Smooth muscle cell (in vitro differentiated cells): ENCODE results near the gene USH2A. TPM values are rescaled to one million over a fixed set of nuclear protein-coding genes. Genes with fewer than 3 reads are reported as not detected.

Experiments used
- DNase-seq: peaks from one replicate; lab custom pipeline; 2025; ENCODE audit not compliant: unreplicated experiment; lab: John Stamatoyannopoulos, UW
- H2AFZ ChIP-seq: fragments of 200-600 bp; sonication (generic); 2 replicates; pipeline ENCODE4 v1.6.0; 2016; ENCODE audit warnings: antibody characterized with exemption, low read depth, mild to moderate bottlenecking
- H3F3A ChIP-seq: fragments of 200-600 bp; sonication (generic); 2 replicates; pipeline ENCODE4 v1.6.0; 2017; ENCODE audit warnings: antibody characterized with exemption, low read depth
- H3K27ac ChIP-seq: fragments of 200-600 bp; sonication (generic); 2 replicates; pipeline ENCODE4 v1.5.1; 2016; ENCODE audit warnings: low read depth, mild to moderate bottlenecking
- H3K27me3 ChIP-seq: fragments of 200-600 bp; sonication (generic); 2 replicates; pipeline ENCODE4 v1.6.1; 2016; ENCODE audit warnings: low read depth, mild to moderate bottlenecking
- H3K36me3 ChIP-seq: fragments of 200-600 bp; sonication (generic); 2 replicates; pipeline ENCODE4 v1.5.1; 2016; ENCODE audit warnings: low read depth
- H3K4me1 ChIP-seq: fragments of 200-600 bp; sonication (generic); 2 replicates; pipeline ENCODE4 v1.5.1; 2016; ENCODE audit warnings: low read depth
- H3K4me2 ChIP-seq: fragments of 200-600 bp; sonication (generic); 2 replicates; pipeline ENCODE4 v1.6.0; 2016; ENCODE audit warnings: mild to moderate bottlenecking
- H3K4me3 ChIP-seq: fragments of 200-600 bp; sonication (generic); 2 replicates; pipeline ENCODE4 v1.5.1; 2016; ENCODE audit warnings: mild to moderate bottlenecking
- H3K79me2 ChIP-seq: fragments of 200-600 bp; sonication (generic); 2 replicates; pipeline ENCODE4 v1.6.0; 2016; ENCODE audit warnings: low read depth, mild to moderate bottlenecking
- H3K9ac ChIP-seq: fragments of 200-600 bp; sonication (generic); 2 replicates; pipeline ENCODE4 v1.6.0; 2016; ENCODE audit warnings: low read depth
- H3K9me3 ChIP-seq: fragments of 200-600 bp; sonication (generic); replicated peaks from 2 replicates; pipeline ENCODE4 v1.5.1; 2016; ENCODE audit warnings: low read depth
- H4K20me1 ChIP-seq: fragments of 200-600 bp; sonication (generic); 2 replicates; pipeline ENCODE4 v1.6.0; 2016; ENCODE audit warnings: low read depth
- WGBS: methylation state at CpG from one replicate; pipeline ENCODE4 v1.1.7; 2016; ENCODE audit warnings: low lambda C conversion rate; 5-methylcytosine and 5-hydroxymethylcytosine counted together
- polyA plus RNA-seq: library from polyadenylated mRNA; unstranded; fragments of >200 nt; fragmentation: Nextera tagmentation; extraction: Ambion mirVana; gene quantifications from 2 replicates; pipeline ENCODE4 v1.2.1, GENCODE V29; 2016
- total RNA-seq: library from RNA; depleted of rRNA; stranded (reverse); fragments of >200 nt; gene quantifications from 2 replicates; pipeline ENCODE4 v1.2.3, GENCODE V29; 2014
- TF ChIP-seq, protein P1 (sequence below): fragments of 200-600 bp; sonication (generic); IDR thresholded peaks from 2 replicates; pipeline ENCODE4 v1.5.1; 2017; ENCODE audit warnings: borderline replicate concordance, mild to moderate bottlenecking, antibody characterized with exemption; ENCODE audit not compliant: insufficient read depth, poor library complexity, severe bottlenecking

USH2A gene
- total and polyA plus RNA-seq, 2 experiments from 2014 or later, result under 0.01 TPM; not detected in 1

DNA sequence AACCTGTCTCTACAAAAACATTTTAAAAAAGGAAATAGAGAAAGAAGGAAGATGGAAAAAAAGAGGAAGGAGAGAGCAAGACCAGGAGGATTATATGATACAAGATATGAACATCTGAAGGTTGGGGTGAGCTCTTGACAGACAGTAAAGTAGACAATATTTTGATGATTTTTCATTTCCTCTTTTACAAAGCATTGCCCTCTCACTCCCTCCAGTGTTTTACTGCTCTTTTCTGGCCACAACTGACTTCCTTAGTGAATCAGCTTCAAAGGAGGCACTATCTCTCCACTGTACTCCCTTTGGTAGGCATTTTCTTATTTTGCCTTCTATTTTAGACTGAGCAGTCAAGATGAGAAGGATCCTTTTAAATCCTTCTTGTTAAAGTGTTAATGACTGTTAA, 559.5 kb downstream of the USH2A start:
- Histone ChIP-seq H4K20me1 (no peaks in the 10 kb centered on the region), H3K4me2 (no peak overlapping the region), H3K9me3 (no peaks in the 10 kb centered on the region), H3K27ac (no peak overlapping the region), H3F3A (no peaks in the 10 kb centered on the region), H3K4me3 (no peak overlapping the region), H3K27me3 (no peaks in the 10 kb centered on the region), H2AFZ (no peak overlapping the region), H3K79me2 (no peaks in the 10 kb centered on the region), H3K4me1 (no peaks in the 10 kb centered on the region), H3K9ac (no peak overlapping the region), H3K36me3 (no peaks in the 10 kb centered on the region)
- DNase-seq, result no peak
- TF ChIP-seq, protein P1, sequence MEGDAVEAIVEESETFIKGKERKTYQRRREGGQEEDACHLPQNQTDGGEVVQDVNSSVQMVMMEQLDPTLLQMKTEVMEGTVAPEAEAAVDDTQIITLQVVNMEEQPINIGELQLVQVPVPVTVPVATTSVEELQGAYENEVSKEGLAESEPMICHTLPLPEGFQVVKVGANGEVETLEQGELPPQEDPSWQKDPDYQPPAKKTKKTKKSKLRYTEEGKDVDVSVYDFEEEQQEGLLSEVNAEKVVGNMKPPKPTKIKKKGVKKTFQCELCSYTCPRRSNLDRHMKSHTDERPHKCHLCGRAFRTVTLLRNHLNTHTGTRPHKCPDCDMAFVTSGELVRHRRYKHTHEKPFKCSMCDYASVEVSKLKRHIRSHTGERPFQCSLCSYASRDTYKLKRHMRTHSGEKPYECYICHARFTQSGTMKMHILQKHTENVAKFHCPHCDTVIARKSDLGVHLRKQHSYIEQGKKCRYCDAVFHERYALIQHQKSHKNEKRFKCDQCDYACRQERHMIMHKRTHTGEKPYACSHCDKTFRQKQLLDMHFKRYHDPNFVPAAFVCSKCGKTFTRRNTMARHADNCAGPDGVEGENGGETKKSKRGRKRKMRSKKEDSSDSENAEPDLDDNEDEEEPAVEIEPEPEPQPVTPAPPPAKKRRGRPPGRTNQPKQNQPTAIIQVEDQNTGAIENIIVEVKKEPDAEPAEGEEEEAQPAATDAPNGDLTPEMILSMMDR, result no peak

DNA sequence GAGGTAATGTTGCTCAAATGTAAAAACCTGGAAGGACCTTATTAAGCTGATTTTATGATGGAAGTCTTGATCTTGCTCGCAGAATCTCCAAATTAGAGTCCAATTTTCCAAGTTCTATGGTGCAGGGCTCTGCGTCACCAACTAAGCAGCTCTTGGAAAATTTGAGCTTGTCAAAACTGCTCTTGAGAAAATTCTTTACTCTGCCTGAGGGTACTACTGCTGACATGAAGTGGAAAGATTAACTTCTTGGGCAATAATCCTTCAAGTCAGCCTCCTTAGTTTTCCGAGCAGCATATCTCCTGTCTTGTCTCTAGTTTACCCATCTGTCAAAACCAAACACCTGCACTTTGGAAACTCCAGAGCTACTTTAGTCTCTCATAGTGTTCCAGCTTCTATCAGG, 562.4 kb downstream of the USH2A start:
- no peaks in the 10 kb centered on the region for H3K79me2 ChIP-seq
- H2AFZ ChIP-seq, result no peak overlapping the region
- no peak overlapping the region for H3K9ac ChIP-seq
- no peaks in the 10 kb centered on the region for H3K9me3 ChIP-seq
- no peaks in the 10 kb centered on the region for H3K4me1 ChIP-seq
- no peak overlapping the region for H3K27ac ChIP-seq
- TF ChIP-seq, protein P1, result no peak
- no peaks in the 10 kb centered on the region for H3K27me3 ChIP-seq
- H3K4me2 ChIP-seq, result no peak overlapping the region
- H3K36me3 ChIP-seq, result no peaks in the 10 kb centered on the region
- DNase-seq, result no peak
- H4K20me1 ChIP-seq, result no peaks in the 10 kb centered on the region
- no peaks in the 10 kb centered on the region for H3F3A ChIP-seq
- H3K4me3 ChIP-seq, result no peak overlapping the region
- WGBS, result 70% methylated on average over 3 of the region's 3 CpGs

DNA sequence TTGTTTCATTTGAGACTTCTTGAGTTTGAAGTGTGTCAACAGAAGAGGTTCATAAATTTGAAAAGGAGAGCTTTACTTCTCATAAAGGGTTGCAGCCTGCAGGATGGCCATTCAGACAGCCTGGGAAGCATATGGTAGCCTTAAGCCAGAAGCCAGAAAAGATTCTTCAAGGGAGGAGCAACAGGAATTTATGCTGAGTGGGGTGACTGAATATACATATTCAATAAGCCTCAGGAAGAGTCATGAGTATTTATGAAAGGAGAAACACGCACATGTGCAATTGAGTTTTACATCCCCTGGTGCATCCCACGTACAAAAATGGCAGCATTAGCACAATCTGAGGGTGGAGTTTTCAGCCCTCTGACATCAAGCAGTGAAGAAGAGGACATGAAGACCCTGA, 565.9 kb downstream of the USH2A start:
- no peak for DNase-seq
- WGBS, result 57% methylated on average over 2 of the region's 2 CpGs
- Histone ChIP-seq H3K27me3 (no peaks in the 10 kb centered on the region), H2AFZ (no peak overlapping the region), H3K9me3 (no peaks in the 10 kb centered on the region), H3K4me3 (no peak overlapping the region), H3K9ac (no peak overlapping the region), H4K20me1 (no peaks in the 10 kb centered on the region), H3K4me2 (no peak overlapping the region), H3K36me3 (no peaks in the 10 kb centered on the region), H3K27ac (no peak overlapping the region), H3K4me1 (no peaks in the 10 kb centered on the region), H3F3A (no peaks in the 10 kb centered on the region), H3K79me2 (no peaks in the 10 kb centered on the region)
- TF ChIP-seq, protein P1, result no peak

DNA sequence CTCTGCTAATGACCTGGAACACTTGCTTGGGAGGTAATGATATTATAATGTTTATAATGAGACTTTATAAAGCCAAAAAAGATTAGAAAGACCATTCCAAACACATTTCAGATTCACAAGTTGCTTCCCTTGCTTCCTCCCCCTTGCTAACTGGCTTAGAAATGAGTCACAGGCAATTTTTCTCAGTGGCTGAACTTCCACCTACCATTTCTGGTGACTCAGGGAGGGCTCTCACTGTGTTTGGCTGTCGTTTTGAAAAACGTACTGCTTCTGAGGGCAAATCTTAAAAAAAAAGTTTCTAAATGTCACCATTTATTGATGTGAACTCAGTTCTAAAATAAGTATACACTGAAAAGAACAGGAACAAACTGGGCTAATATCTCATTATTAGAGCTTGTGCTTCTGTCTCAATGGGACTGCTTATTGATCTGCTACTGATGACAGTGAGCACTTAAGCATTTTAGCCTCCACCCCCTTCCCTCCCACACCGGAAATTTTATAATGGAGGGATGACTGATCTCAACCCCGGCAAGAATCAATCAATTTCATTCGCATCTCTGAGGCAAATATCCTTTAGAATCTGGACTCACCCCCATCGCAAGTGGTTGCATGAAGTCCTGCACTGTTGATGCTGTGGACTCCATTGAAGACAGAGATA, 577.9 kb downstream of the USH2A start:
- Histone ChIP-seq H3K4me1 (no peaks in the 10 kb centered on the region), H3K9ac (no peak overlapping the region), H4K20me1 (no peaks in the 10 kb centered on the region), H3K27me3 (no peaks in the 10 kb centered on the region), H3K9me3 (no peaks in the 10 kb centered on the region), H3F3A (no peaks in the 10 kb centered on the region), H3K4me2 (peak overlapping the region; percentile 59), H3K4me3 (no peak overlapping the region), H3K79me2 (no peaks in the 10 kb centered on the region), H3K27ac (peak overlapping the region; percentile 59), H3K36me3 (no peaks in the 10 kb centered on the region), H2AFZ (peak overlapping the region; percentile 23)
- TF ChIP-seq, protein P1, result no peak
- WGBS, result 54% methylated on average over 6 of the region's 6 CpGs
- no peak for DNase-seq
